ENCODE results near the gene LASP1.

The LASP1 gene

DNA sequence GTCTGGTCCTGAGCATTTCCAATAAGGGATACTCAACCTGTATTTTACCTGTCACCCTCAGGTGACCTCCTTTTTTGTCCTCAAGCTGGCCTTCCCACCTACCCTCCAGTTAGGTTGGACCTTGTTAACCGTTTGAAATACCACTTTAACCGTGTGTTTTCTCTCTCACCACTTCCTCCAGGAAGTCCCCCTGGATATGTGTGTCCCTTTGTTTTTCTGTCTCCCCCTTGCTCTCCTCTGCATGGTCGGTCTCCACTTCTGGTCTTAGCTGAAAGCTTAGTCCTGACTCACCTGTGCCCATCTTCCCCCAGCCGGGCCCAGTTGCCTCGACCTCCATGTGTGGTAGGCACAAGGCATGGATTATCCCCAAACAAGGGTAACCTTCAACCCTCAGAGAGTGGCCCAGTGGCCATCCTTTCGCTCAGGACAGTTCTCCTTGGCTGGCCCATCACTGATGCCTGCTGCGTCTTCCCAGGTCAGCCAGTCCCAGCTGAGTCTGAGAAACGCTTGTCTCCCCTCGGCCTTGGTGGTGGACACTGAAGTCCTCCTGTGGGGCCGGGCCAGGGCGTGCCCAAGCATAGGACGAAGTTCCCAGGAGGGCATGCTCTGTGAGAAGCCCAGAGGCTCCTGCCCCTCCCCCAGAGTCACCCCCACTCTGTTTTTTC, 20.0 kb downstream of the LASP1 start:
- no peak for DNase-seq

GRCh38 chr17:38890410-38890746, 20.5 kb downstream of the LASP1 start:
- DNase-seq: no peak

- DNase-seq: no peak
These were observed 21.6 kb downstream of the LASP1 start for GRCh38 chr17:38891441-38891840.

- DNase-seq: no peak
These were observed 22.2 kb downstream of the LASP1 start for GRCh38 chr17:38892083-38892482.

GRCh38 chr17:38892620-38893019, 22.8 kb downstream of the LASP1 start:
- DNase-seq: no peak

DNA sequence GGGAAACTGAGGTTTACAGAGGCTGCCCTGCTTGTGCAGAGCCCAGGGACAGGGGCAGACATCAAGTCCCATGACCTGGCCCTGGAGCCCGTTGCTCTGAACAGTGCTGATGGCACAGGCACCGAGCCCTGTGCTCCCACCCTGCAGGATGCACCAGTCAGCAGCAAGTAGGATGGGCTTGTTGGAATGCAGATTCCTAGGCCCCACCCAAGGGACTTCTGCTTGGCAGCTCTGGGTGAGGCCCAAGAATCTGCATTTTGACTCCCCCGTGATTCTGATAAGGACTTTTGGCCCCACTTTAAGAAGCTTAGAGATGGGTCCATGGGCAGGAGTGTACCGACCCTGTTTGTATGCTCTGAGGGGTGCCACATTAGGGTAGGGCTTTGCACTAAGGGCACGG, 23.3 kb downstream of the LASP1 start:
- DNase-seq: no peak

DNA sequence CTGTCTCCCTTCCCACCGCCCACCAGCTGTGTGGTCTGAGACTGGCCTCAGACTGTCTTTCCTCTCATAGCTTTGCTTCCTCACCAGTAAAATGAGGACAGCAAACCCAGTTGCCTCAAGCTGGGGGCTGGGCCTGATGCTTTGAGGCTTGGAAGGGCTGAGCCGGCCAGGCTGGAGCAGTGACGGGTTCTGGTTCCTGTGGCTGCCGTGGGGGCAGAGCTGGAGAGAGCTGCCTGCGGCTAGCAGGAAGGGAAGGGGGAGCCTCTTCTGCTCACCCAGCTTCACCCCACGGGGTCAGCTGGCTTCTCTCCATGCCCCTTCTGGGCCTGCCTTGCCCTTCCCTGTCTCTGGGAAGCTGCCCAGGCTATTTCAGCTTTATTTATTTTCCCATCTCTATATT, 23.7 kb downstream of the LASP1 start:
- no peak for DNase-seq

GRCh38 chr17:38894276-38894675, 24.4 kb downstream of the LASP1 start:
- DNase-seq: no peak

GRCh38 chr17:38896346-38896954, 26.6 kb downstream of the LASP1 start:
- DNase-seq: no peak

DNA sequence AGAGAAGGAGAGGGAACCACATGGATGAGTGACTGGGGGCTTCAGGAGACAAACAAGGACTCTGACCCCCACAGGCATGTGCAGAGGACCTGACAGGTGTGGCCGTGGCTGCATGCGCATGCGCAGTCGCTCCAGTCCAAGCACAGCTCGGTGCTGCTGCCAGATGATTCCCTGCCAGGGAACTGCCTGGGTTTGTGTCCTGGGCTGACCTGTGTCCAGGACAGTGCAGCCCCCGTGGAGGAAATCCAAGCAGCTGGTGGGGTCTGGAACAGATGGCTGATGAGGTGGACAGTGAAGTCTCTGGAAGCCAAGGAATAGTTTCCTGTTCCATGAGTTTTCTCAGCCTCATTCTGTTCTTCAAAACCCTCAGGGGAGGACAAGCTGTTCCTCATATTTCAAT, 27.3 kb downstream of the LASP1 start:
- DNase-seq: no peak

GRCh38 chr17:38897671-38898290, 27.9 kb downstream of the LASP1 start:
- DNase-seq: no peak

- no peak for DNase-seq
These were observed 28.4 kb downstream of the LASP1 start for GRCh38 chr17:38898291-38898679.

DNA sequence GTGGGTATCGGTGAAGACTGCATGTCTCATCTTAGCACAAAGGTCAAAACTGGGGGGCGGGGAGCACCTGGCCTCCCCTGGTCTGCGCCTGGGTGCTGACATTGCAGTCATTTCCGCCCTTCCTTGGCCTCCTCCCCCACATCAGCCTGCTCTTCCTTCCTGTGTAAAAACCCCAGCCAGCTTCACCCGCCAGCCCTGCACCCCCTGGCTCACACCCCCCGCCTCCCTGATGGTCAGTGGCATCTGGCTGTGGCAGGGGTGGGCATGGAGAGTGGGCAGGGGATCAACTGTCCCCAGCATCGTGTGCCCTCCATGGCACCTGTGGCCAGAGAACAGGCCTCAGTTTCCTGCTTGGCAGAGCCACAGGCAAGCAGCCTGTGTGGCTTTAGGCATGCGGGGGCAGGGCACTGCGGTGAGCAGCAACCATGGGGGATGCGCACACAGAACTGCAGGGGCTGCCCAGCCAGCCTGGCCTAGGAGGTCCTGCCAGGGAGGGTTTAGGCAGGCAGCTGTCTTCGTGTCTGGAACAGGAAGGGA, 29.0 kb downstream of the LASP1 start:
- no peak for DNase-seq

DNA sequence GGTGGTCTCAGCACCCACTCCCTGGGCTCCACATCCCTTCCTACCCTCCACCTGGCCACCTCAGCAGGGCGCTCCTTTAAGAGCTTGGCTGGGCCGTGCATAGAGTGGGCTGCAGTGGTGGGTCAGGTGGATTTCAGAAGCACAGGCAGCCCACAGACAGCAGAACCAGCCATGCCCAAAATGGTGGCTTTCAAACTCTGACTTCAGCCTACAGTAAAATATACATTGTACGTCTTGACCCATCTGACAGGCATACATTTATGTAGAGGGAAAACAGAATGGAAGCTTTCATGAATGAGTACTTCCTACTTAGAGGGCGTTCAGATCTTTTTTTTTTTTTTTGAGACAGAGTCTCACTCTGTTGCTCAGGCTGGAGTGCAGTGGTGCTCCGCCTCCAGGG, 29.6 kb downstream of the LASP1 start:
- DNase-seq: no peak

- DNase-seq: no peak
These were observed 31.3 kb downstream of the LASP1 start for GRCh38 chr17:38900978-38901656.

DNA sequence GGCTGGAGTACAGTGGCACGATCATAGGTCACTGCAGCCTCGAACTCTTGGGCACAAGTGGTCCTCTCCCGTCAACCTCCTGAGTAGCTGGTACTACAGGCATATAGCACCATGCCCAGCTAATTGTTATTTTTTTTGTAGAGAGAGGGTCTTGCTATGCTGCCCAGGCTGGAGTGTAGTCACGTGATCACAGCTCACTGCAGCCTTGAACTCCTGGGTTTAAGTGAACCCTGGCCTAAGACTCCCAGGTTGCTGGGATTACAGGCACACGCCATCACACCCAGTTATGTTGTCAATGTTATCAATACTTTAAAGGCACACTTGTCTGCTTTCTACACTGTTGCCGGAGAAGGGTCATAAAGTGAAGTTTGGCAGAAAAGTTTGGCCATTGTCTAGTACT, 33.5 kb downstream of the LASP1 start:
- no peak for DNase-seq

- DNase-seq: no peak
These were observed 35.0 kb downstream of the LASP1 start for GRCh38 chr17:38904892-38905291.

DNA sequence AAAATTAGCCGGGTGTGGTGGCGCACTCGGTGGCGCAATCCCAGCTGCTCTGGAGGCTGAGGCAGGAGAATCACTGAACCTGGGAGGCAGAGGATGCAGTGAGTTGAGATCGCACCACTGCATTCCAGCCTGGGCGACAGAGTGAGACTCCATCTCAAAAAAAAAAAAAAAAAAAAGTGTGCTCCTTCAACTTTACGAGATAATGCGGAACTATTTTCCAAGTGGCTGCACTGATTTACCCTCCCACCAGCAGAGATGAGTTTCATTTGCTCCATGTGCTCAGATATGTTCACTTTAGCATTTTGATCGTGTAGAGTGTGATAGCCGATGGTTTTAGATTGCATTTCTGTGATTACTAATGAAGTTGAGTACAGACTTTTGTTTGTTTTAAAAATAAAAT, 35.5 kb downstream of the LASP1 start:
- no peak for DNase-seq

GRCh38 chr17:38906460-38907228, 36.8 kb downstream of the LASP1 start:
- no peak for DNase-seq

- DNase-seq: no peak
These were observed 38.2 kb downstream of the LASP1 start for GRCh38 chr17:38907930-38908675.

- DNase-seq: no peak
These were observed 38.9 kb downstream of the LASP1 start for GRCh38 chr17:38908676-38909181.

GRCh38 chr17:38910325-38910724, 40.5 kb downstream of the LASP1 start:
- DNase-seq: no peak

All from NCI-H187 treated with DMSO at 0.1 percent for 48 hours (cell line).